Thoracic aorta (tissue), 2 donors: ENCODE measurements around the gene PTMS. TPM values are rescaled to one million over a fixed set of nuclear protein-coding genes. Genes with fewer than 3 reads are reported as not detected.

ENCODE experiments used
- ATAC-seq: fragments of 150-250 bp; one replicate; pipeline ENCODE4 v1.8.0; 2017; ENCODE audit warnings: low read depth; ENCODE audit not compliant: insufficient number of reproducible peaks, low FRiP score
- DNase-seq: peaks from one replicate; pipeline ENCODE4 v3.0.0-alpha.2; 2020; ENCODE audit warnings: low spot score
- H3K27ac ChIP-seq, 2 donors: fragments of 200-600 bp; sonication (generic); 1 replicate in 1 of 2; 2 replicates in 1 of 2; pipeline ENCODE4 v1.5.1; 2016; ENCODE audit warnings: mild to moderate bottlenecking in 2 of 2, moderate library complexity in 2 of 2
- H3K27me3 ChIP-seq: fragments of 200-600 bp; sonication (generic); replicated peaks from 2 replicates; pipeline ENCODE4 v1.6.0; 2016; ENCODE audit warnings: mild to moderate bottlenecking; ENCODE audit not compliant: insufficient read depth
- H3K36me3 ChIP-seq: fragments of 200-600 bp; sonication (generic); one replicate; pipeline ENCODE4 v1.5.1; 2016
- H3K4me1 ChIP-seq, 2 donors: fragments of 200-600 bp; sonication (generic); 1 replicate in 1 of 2; 2 replicates in 1 of 2; pipeline versions ENCODE4 v1.5.1 to v1.6.0; 2016; ENCODE audit warnings: low read depth in 2 of 2, mild to moderate bottlenecking in 1 of 2; ENCODE audit not compliant: control insufficient read depth in 1 of 2
- H3K4me3 ChIP-seq: fragments of 200-600 bp; sonication (generic); 2 replicates; pipeline ENCODE4 v1.5.1; 2016; ENCODE audit warnings: mild to moderate bottlenecking
- H3K9me3 ChIP-seq: fragments of 200-600 bp; sonication (generic); 2 replicates; pipeline ENCODE4 v1.5.1; 2016
- CTCF ChIP-seq: fragments of 200-600 bp; sonication (generic); IDR thresholded peaks from one replicate; pipeline ENCODE4 v1.5.1; 2019; ENCODE audit warnings: antibody characterized with exemption
- total RNA-seq, 2 donors: library from RNA; depleted of rRNA; stranded (reverse); fragments of >200 nt; gene quantifications; one replicate each; pipeline versions ENCODE4 v1.1.0 to v1.2.3, GENCODE V29; 2016

PTMS gene
- total RNA-seq, 2 donors from 2014 or later, result 168 to 186 TPM

GRCh38 chr12:6817098-6817497 is 50.9 kb downstream of the PTMS start:
- H3K9me3 ChIP-seq, result no peaks in the 10 kb centered on the region
- peaks cover 4 to 12% of the 10 kb centered on the region in 2 donors for H3K4me1 ChIP-seq
- no peak for ATAC-seq
- no peaks in the 10 kb centered on the region for H3K27me3 ChIP-seq
- H3K4me3 ChIP-seq, result no peak overlapping the region
- no peak for DNase-seq
- H3K27ac ChIP-seq, result no peak overlapping the region
- H3K36me3 ChIP-seq, result no peaks in the 10 kb centered on the region
- TF ChIP-seq CTCF, result no peak

GRCh38 chr12:6817662-6818157 is 51.5 kb downstream of the PTMS start:
- no peak overlapping the region for H3K4me3 ChIP-seq
- no peak for TF ChIP-seq CTCF

GRCh38 chr12:6818222-6818621 is 52.1 kb downstream of the PTMS start:
- ATAC-seq (no peak), DNase-seq (no peak)
- Histone ChIP-seq H3K4me3 (no peak overlapping the region), H3K4me1 (peaks cover 5 to 16% of the 10 kb centered on the region in 2 donors), H3K36me3 (no peaks in the 10 kb centered on the region), H3K9me3 (no peaks in the 10 kb centered on the region), H3K27ac (no peak overlapping the region), H3K27me3 (peaks cover 5% of the 10 kb centered on the region)
- no peak for TF ChIP-seq CTCF

More at GRCh38 chr12:6817662-6818157, 51.5 kb downstream of the PTMS start:
- H3K9me3 ChIP-seq, result no peaks in the 10 kb centered on the region
- H3K27me3 ChIP-seq, result no peaks in the 10 kb centered on the region
- ATAC-seq (no peak), DNase-seq (no peak)
- H3K36me3 ChIP-seq, result no peaks in the 10 kb centered on the region
- peaks cover 5 to 16% of the 10 kb centered on the region in 2 donors for H3K4me1 ChIP-seq
- no peak overlapping the region for H3K27ac ChIP-seq

GRCh38 chr12:6818645-6819044 is 52.5 kb downstream of the PTMS start:
- TF ChIP-seq CTCF, result no peak
- no peak for DNase-seq
- no peak overlapping the region for H3K27ac ChIP-seq
- no peaks in the 10 kb centered on the region for H3K9me3 ChIP-seq
- no peak overlapping the region for H3K4me3 ChIP-seq
- peaks cover 9% of the 10 kb centered on the region for H3K27me3 ChIP-seq
- H3K36me3 ChIP-seq, result no peaks in the 10 kb centered on the region
- H3K4me1 ChIP-seq, result peaks cover 5 to 16% of the 10 kb centered on the region in 2 donors
- ATAC-seq, result no peak

- ATAC-seq (no peak), DNase-seq (no peak)
- H3K27ac ChIP-seq, result no peak overlapping the region
- no peak overlapping the region for H3K4me3 ChIP-seq
- no peak for TF ChIP-seq CTCF
- no peaks in the 10 kb centered on the region for H3K36me3 ChIP-seq
- H3K27me3 ChIP-seq, result peaks cover 10% of the 10 kb centered on the region
- H3K4me1 ChIP-seq, result peaks cover 5 to 16% of the 10 kb centered on the region in 2 donors
- H3K9me3 ChIP-seq, result no peaks in the 10 kb centered on the region
These were observed 53.2 kb downstream of the PTMS start for GRCh38 chr12:6819106-6820030.
